CD14-positive monocyte (primary cell): Measurements from ENCODE around the gene MET. TPM values are rescaled to one million over a fixed set of nuclear protein-coding genes. Genes with fewer than 3 reads are reported as not detected.

Experiments used
- DNase-seq, 3 donors: peaks; one replicate each; pipeline ENCODE4 v3.0.0-alpha.2; 2011 to 2022
- H2AFZ ChIP-seq: 2 replicates; pipeline ENCODE4 v1.6.0; 2012; ENCODE audit warnings: mild to moderate bottlenecking, low read depth, low read length, inconsistent platforms; ENCODE audit not compliant: insufficient read depth, poor library complexity, severe bottlenecking
- H3K27ac ChIP-seq, 2 donors: 1 replicate in 1 of 2; 2 replicates in 1 of 2; pipeline ENCODE4 v1.5.1; 2012 to 2013; ENCODE audit warnings: low read length in 2 of 2, control low read depth in 1 of 2, inconsistent platforms in 1 of 2, low read depth in 1 of 2, mild to moderate bottlenecking in 1 of 2
- H3K27me3 ChIP-seq, 2 donors: one replicate each; pipeline versions ENCODE4 v1.6.0 to v1.6.1; 2011 to 2013; ENCODE audit warnings: low read length in 2 of 2; ENCODE audit not compliant: control insufficient read depth in 2 of 2, insufficient read depth in 2 of 2
- H3K36me3 ChIP-seq, 2 donors: replicated peaks in 1 of 2; 1 replicate in 1 of 2; 2 replicates in 1 of 2; pipeline versions ENCODE4 v1.5.1 to v1.6.1; 2012 to 2013; ENCODE audit warnings: low read length in 2 of 2, control low read depth in 1 of 2, inconsistent platforms in 1 of 2, mild to moderate bottlenecking in 1 of 2; ENCODE audit not compliant: insufficient read depth in 2 of 2, control insufficient read depth in 1 of 2
- H3K4me1 ChIP-seq, 2 donors: 1 replicate in 1 of 2; 2 replicates in 1 of 2; pipeline versions ENCODE4 v1.5.1 to v1.6.1; 2012 to 2013; ENCODE audit warnings: low read length in 2 of 2, control low read depth in 1 of 2, inconsistent platforms in 1 of 2, mild to moderate bottlenecking in 1 of 2, moderate library complexity in 1 of 2; ENCODE audit not compliant: insufficient read depth in 2 of 2, control insufficient read depth in 1 of 2
- H3K4me2 ChIP-seq: replicated peaks from 2 replicates; pipeline ENCODE3; 2012; ENCODE audit warnings: low read length, moderate library complexity, mild to moderate bottlenecking; ENCODE audit not compliant: poor library complexity, severe bottlenecking; ENCODE audit errors: extremely low read depth
- H3K4me3 ChIP-seq, 3 experiments: fragments of 200-600 bp in 1 of 3; sonication (generic) in 1 of 3; replicated peaks in 1 of 3; 1 replicate in 2 of 3; 2 replicates in 1 of 3; pipeline ENCODE4 v1.5.1; 2011 to 2013; ENCODE audit warnings: low read length in 3 of 3, mild to moderate bottlenecking in 3 of 3, control low read depth in 2 of 3, low read depth in 2 of 3, inconsistent platforms in 1 of 3, moderate library complexity in 1 of 3
- H3K79me2 ChIP-seq: 2 replicates; pipeline ENCODE4 v1.6.0; 2012; ENCODE audit warnings: mild to moderate bottlenecking, control low read depth, inconsistent platforms, low read length, moderate library complexity; ENCODE audit not compliant: insufficient read depth
- H3K9ac ChIP-seq: 2 replicates; pipeline ENCODE4 v1.6.0; 2017; ENCODE audit warnings: low read length, mild to moderate bottlenecking; ENCODE audit not compliant: insufficient read depth, poor library complexity, severe bottlenecking
- H3K9me3 ChIP-seq, 2 donors: replicated peaks in 1 of 2; 1 replicate in 1 of 2; 2 replicates in 1 of 2; pipeline versions ENCODE4 v1.5.1 to v1.6.1; 2012 to 2013; ENCODE audit warnings: low read length in 2 of 2, control low read depth in 1 of 2; ENCODE audit not compliant: control insufficient read depth in 1 of 2, insufficient read depth in 1 of 2
- H4K20me1 ChIP-seq: 2 replicates; pipeline ENCODE4 v1.6.0; 2012; ENCODE audit warnings: mild to moderate bottlenecking, low read length, control low read depth, moderate library complexity; ENCODE audit not compliant: insufficient read depth
- H3K27ac Mint-ChIP-seq, 7 donors: one replicate each; pipeline ENCODE4 v1.8.0; 2020; ENCODE audit warnings: mild to moderate bottlenecking in 7 of 7, mixed read lengths in 7 of 7, moderate library complexity in 6 of 7, inconsistent platforms in 2 of 7
- H3K27me3 Mint-ChIP-seq, 3 donors: one replicate each; pipeline ENCODE4 v1.8.0; 2021 to 2022; ENCODE audit warnings: low read depth in 3 of 3, mild to moderate bottlenecking in 3 of 3, mixed read lengths in 3 of 3, moderate library complexity in 3 of 3, inconsistent platforms in 1 of 3
- H3K36me3 Mint-ChIP-seq, 2 donors: one replicate each; pipeline ENCODE4 v1.8.0; 2020; ENCODE audit warnings: mixed read lengths in 2 of 2, inconsistent platforms in 1 of 2, mild to moderate bottlenecking in 1 of 2
- H3K4me1 Mint-ChIP-seq: one replicate; pipeline ENCODE4 v1.8.0; 2020; ENCODE audit warnings: mild to moderate bottlenecking, mixed read lengths
- H3K4me3 Mint-ChIP-seq, 2 donors: one replicate each; pipeline ENCODE4 v1.8.0; 2020; ENCODE audit warnings: mild to moderate bottlenecking in 2 of 2, mixed read lengths in 2 of 2, moderate library complexity in 1 of 2
- H3K9me3 Mint-ChIP-seq, 7 donors: one replicate each; pipeline ENCODE4 v1.8.0; 2020 to 2022; ENCODE audit warnings: mixed read lengths in 7 of 7, mild to moderate bottlenecking in 6 of 7, moderate library complexity in 6 of 7, inconsistent platforms in 2 of 7
- CTCF ChIP-seq: fragments of 200-600 bp; IDR thresholded peaks from one replicate; pipeline ENCODE4 v1.8.0; 2022; ENCODE audit warnings: antibody characterized with exemption, mild to moderate bottlenecking
- WGBS: methylation state at CpG from one replicate; pipeline ENCODE4 v1.1.5; 2013; ENCODE audit warnings: missing lambda C conversion rate; ENCODE audit not compliant: insufficient coverage; 5-methylcytosine and 5-hydroxymethylcytosine counted together
- intact Hi-C, 2 donors: fragments of 100-400 bp; cut with micrococcal nuclease; formaldehyde crosslinking; loops; one replicate each; pipeline versions ENCODE4 v1.15.0 to v1.15.1; 2023
- polyA plus RNA-seq, 3 donors: library from polyadenylated mRNA; depleted of rRNA in 1 of 3; unstranded in 2 of 3; stranded (reverse) in 1 of 3; fragments of 300-500 nt in 2 of 3; fragments of >200 nt in 1 of 3; fragmentation: Illumina TruSeq in 2 of 3; gene quantifications; 1 replicate in 2 of 3; 2 replicates in 1 of 3; pipeline ENCODE4 v1.2.3, GENCODE V29; 2012 to 2021

MET gene
- polyA plus RNA-seq, 3 donors: not detected

DNA sequence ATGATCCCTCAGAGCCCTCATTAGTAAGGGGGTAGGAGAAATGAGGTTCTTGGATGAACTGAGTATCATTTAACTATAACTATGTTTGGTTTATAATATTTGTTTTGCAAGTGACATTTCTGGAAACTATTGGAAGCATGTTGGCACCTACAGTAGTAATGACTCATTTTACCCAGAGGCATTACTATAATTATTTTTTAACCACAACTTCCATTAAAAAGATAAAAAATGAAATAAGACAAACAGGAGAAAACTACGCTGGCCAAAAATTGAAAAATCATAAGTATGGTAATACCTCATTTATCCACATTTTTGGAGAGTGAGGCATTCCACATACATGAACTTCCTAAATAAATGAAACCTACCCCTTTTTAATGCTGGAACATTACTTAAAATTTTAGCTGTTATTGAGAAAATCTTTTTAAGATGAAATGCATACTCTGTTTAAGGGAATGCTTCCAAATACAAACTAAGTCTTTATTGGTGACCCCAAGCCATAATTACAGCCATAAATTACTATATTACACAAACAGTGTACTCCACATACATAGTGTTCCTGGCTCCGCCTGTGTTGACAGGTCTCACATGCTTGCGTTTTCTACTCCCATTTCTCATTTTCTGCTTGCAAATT lies 105.8 kb downstream of the MET start:
- H3K27ac Mint-ChIP-seq: no peak overlapping the region
- Histone ChIP-seq H3K4me1 (no peaks in the 10 kb centered on the region), H3K27ac (no peak overlapping the region), H3K9ac (no peak overlapping the region), H3K9me3 (no peaks in the 10 kb centered on the region), H3K4me2 (no peak overlapping the region), H3K79me2 (no peaks in the 10 kb centered on the region), H2AFZ (no peak overlapping the region), H4K20me1 (no peaks in the 10 kb centered on the region), H3K4me3 (no peak overlapping the region), H3K36me3 (no peaks in the 10 kb centered on the region), H3K27me3 (no peaks in the 10 kb centered on the region)
- no peak overlapping the region for H3K4me3 Mint-ChIP-seq
- H3K4me1 Mint-ChIP-seq: peaks cover 2% of the 10 kb centered on the region
- no peak for TF ChIP-seq CTCF
- DNase-seq: no peak
- H3K36me3 Mint-ChIP-seq: no peaks in the 10 kb centered on the region
- intact Hi-C loops: no loop called here
- H3K9me3 Mint-ChIP-seq: no peaks in the 10 kb centered on the region
- H3K27me3 Mint-ChIP-seq: peaks cover 1 to 3% (median 3%) of the 10 kb centered on the region in 3 donors
- no CpG with 5 or more reads among the region's 3 CpGs for WGBS

- Histone ChIP-seq H3K27me3 (no peaks in the 10 kb centered on the region), H3K4me2 (no peak overlapping the region), H3K9me3 (no peaks in the 10 kb centered on the region), H3K79me2 (no peaks in the 10 kb centered on the region), H3K27ac (no peak overlapping the region), H3K36me3 (no peaks in the 10 kb centered on the region), H3K9ac (no peak overlapping the region), H3K4me1 (no peaks in the 10 kb centered on the region), H2AFZ (no peak overlapping the region), H3K4me3 (no peak overlapping the region), H4K20me1 (no peaks in the 10 kb centered on the region)
- Mint-ChIP-seq H3K4me3 (no peak overlapping the region), H3K27me3 (peaks cover 0 to 3% (median 1%) of the 10 kb centered on the region in 3 donors), H3K36me3 (no peaks in the 10 kb centered on the region), H3K4me1 (peaks cover 2% of the 10 kb centered on the region), H3K27ac (no peak overlapping the region), H3K9me3 (no peaks in the 10 kb centered on the region)
- TF ChIP-seq CTCF: no peak
- DNase-seq: no peak
- intact Hi-C loops: no loop called here
- 25% methylated on average over 4 of the region's 4 CpGs for WGBS
Measured at GRCh38 chr7:116779216-116779615, 107.2 kb downstream of the MET start.
